Right lobe of liver (tissue), 6 donors: ENCODE measurements around the gene DBF4. TPM values are rescaled to one million over a fixed set of nuclear protein-coding genes. Genes with fewer than 3 reads are reported as not detected.

Experiments
- ATAC-seq, 4 donors: fragments of 200-7000 bp; cut with Tn5 transposase; one replicate each; pipeline ENCODE4 v1.9.1; 2020; ENCODE audit warnings: mild to moderate bottlenecking in 4 of 4, moderate library complexity in 4 of 4
- DNase-seq, 3 donors: peaks; one replicate each; pipeline ENCODE4 v3.0.0-alpha.2; 2020
- H3K27ac ChIP-seq, 3 donors: fragments of 200-600 bp; one replicate each; pipeline ENCODE4 v1.8.0; 2022
- H3K27me3 ChIP-seq, 2 donors: fragments of 200-600 bp; one replicate each; pipeline ENCODE4 v1.8.0; 2022
- H3K36me3 ChIP-seq, 4 donors: fragments of 200-600 bp; sonication (generic) in 1 of 4; one replicate each; pipeline versions ENCODE4 v1.5.1 to v1.8.0; 2017 to 2022; ENCODE audit warnings: control low read depth in 1 of 4
- H3K4me1 ChIP-seq, 4 donors: fragments of 200-600 bp; sonication (generic) in 1 of 4; one replicate each; pipeline versions ENCODE4 v1.5.1 to v1.8.0; 2017 to 2022; ENCODE audit warnings: control low read depth in 1 of 4
- H3K4me3 ChIP-seq, 3 donors: fragments of 200-600 bp; one replicate each; pipeline ENCODE4 v1.8.0; 2022
- H3K9me3 ChIP-seq, 4 donors: fragments of 200-600 bp; sonication (generic) in 1 of 4; one replicate each; pipeline versions ENCODE4 v1.5.1 to v1.8.0; 2017 to 2022; ENCODE audit warnings: control low read depth in 1 of 4
- CTCF ChIP-seq, 4 donors: fragments of 200-600 bp in 3 of 4; fragments of 450-650 bp in 1 of 4; IDR thresholded peaks; one replicate each; pipeline versions ENCODE4 v1.5.1 to v1.8.0; 2016 to 2022; ENCODE audit warnings: antibody characterized with exemption in 4 of 4, mild to moderate bottlenecking in 2 of 4
- POLR2A ChIP-seq: fragments of 450-650 bp; IDR thresholded peaks from one replicate; pipeline ENCODE4 v1.6.1; 2017; ENCODE audit warnings: antibody characterized with exemption, mild to moderate bottlenecking
- WGBS: methylation state at CpG from one replicate; pipeline ENCODE4 v1.1.6; 2018; ENCODE audit warnings: low coverage, low lambda C conversion rate; ENCODE audit not compliant: insufficient coverage; ENCODE audit errors: missing lambda C conversion rate; 5-methylcytosine and 5-hydroxymethylcytosine counted together
- intact Hi-C, 2 donors: fragments of 100-400 bp; cut with DNase I; formaldehyde crosslinking; loops; one replicate each; pipeline versions ENCODE4 v1.11.2 to v1.14.1; 2022
- total RNA-seq, 6 experiments: library from RNA; depleted of rRNA in 2 of 6; stranded (reverse); fragments of >200 nt in 2 of 6; fragmentation: NEBNext Ultra II Directional in 3 of 6; extraction: Animal tissue kit (Norgen Biotek cat#: 25700) in 3 of 6; gene quantifications; one replicate each; pipeline versions ENCODE4 v1.1.0 to v1.2.4, GENCODE V29; 2016 to 2023
- donor health status: DM: no; HTN: yes; CAD: no.
- donor health status: DM: no; HTN: no; CAD: no.
- donor health status: DM: no; HTN: no; CAD: no.
- donor health status: DM: no; HTN: yes; CAD: no.
- donor health status: DM: no; HTN: yes; CAD: no.

DBF4 gene
- total RNA-seq, 6 experiments from 2014 or later = 2.3 to 7.6 (median 3.6) TPM

- no peak for ATAC-seq
- Histone ChIP-seq H3K4me3 (no peak overlapping the region), H3K9me3 (no peaks in the 10 kb centered on the region), H3K27me3 (no peaks in the 10 kb centered on the region), H3K4me1 (peaks cover 0 to 7% (median 3%) of the 10 kb centered on the region in 4 donors), H3K36me3 (no peaks in the 10 kb centered on the region), H3K27ac (no peak overlapping the region)
- DNase-seq = no peak
- 93% methylated on average over 4 of the region's 4 CpGs for WGBS
- TF ChIP-seq CTCF (IDR thresholded peaks at IDR 0.05) (no peak), POLR2A (no peak)
- intact Hi-C loops = no loop called here
Observed at GRCh38 chr7:87882151-87882937, 6.1 kb downstream of the DBF4 start.

GRCh38 chr7:87885018-87885417 lies 8.7 kb downstream of the DBF4 start:
- intact Hi-C loops = no loop called here

GRCh38 chr7:87886875-87887274 lies 10.6 kb downstream of the DBF4 start:
- Histone ChIP-seq H3K9me3 (no peaks in the 10 kb centered on the region), H3K27me3 (no peaks in the 10 kb centered on the region), H3K4me3 (no peak overlapping the region), H3K4me1 (no peaks in the 10 kb centered on the region), H3K27ac (no peak overlapping the region), H3K36me3 (peaks cover 0 to 4% (median 0%) of the 10 kb centered on the region in 4 donors)
- intact Hi-C loops = no loop called here
- DNase-seq (no peak), ATAC-seq (peak in 3 of 4 donors; percentile 45 to 58 (median 49))
- TF ChIP-seq POLR2A = no peak
- peak; percentile 44 to 59 (median 56) for TF ChIP-seq CTCF (IDR thresholded peaks at IDR 0.05)

More at GRCh38 chr7:87885018-87885417, 8.7 kb downstream of the DBF4 start:
- DNase-seq = no peak
- ATAC-seq = no peak
- Histone ChIP-seq H3K27me3 (no peaks in the 10 kb centered on the region), H3K4me3 (no peak overlapping the region), H3K9me3 (no peaks in the 10 kb centered on the region), H3K36me3 (peaks cover 0 to 4% (median 0%) of the 10 kb centered on the region in 4 donors), H3K4me1 (no peaks in the 10 kb centered on the region), H3K27ac (no peak overlapping the region)
- 82% methylated on average over 2 of the region's 2 CpGs for WGBS
- no peak for TF ChIP-seq POLR2A
- TF ChIP-seq CTCF (IDR thresholded peaks at IDR 0.05) = no peak

GRCh38 chr7:87895363-87895762 lies 19.1 kb downstream of the DBF4 start:
- Histone ChIP-seq H3K27ac (no peak overlapping the region), H3K27me3 (no peaks in the 10 kb centered on the region), H3K9me3 (no peaks in the 10 kb centered on the region), H3K4me3 (no peak overlapping the region), H3K36me3 (no peaks in the 10 kb centered on the region), H3K4me1 (no peaks in the 10 kb centered on the region)
- no peak for DNase-seq
- no peak for ATAC-seq
- TF ChIP-seq CTCF (IDR thresholded peaks at IDR 0.05) (no peak), POLR2A (no peak)
- WGBS = 100% methylated on average over 2 of the region's 2 CpGs
- intact Hi-C loops = no loop called here
